ENCODE data around the gene TRAF2. TPM values are rescaled to one million over a fixed set of nuclear protein-coding genes. Genes with fewer than 3 reads are reported as not detected.

TRAF2 gene
- total RNA-seq, 1 donor from 2014 or later, result 5.3 TPM

- H3K4me3 ChIP-seq (ENCODE audit: low read depth, low read length), result no peak overlapping the region
- DNase-seq (ENCODE audit: low read depth), result no peak
- no peak for TF ChIP-seq CTCF (IDR thresholded peaks at IDR 0.05; ENCODE audit: insufficient read depth, low read length, severe bottlenecking)
- no peak for FAIRE-seq
- H3K27me3 ChIP-seq (ENCODE audit: control insufficient read depth, insufficient read depth, low read length), result no peaks in the 10 kb centered on the region
- H3K36me3 ChIP-seq (ENCODE audit: control insufficient read depth, insufficient read depth, low read length), result peaks cover 20% of the 10 kb centered on the region
Observed at GRCh38 chr9:136906266-136906665, 19.9 kb downstream of the TRAF2 start.

- DNase-seq (ENCODE audit: low read depth), result no peak
- H3K36me3 ChIP-seq (ENCODE audit: control insufficient read depth, insufficient read depth, low read length), result peaks cover 20% of the 10 kb centered on the region
- H3K4me3 ChIP-seq (ENCODE audit: low read depth, low read length), result no peak overlapping the region
- no peaks in the 10 kb centered on the region for H3K27me3 ChIP-seq (ENCODE audit: control insufficient read depth, insufficient read depth, low read length)
- no peak for TF ChIP-seq CTCF (IDR thresholded peaks at IDR 0.05; ENCODE audit: insufficient read depth, low read length, severe bottlenecking)
- no peak for FAIRE-seq
Observed at GRCh38 chr9:136907011-136907914, 20.9 kb downstream of the TRAF2 start.

GRCh38 chr9:136910197-136910900, 24.0 kb downstream of the TRAF2 start:
- FAIRE-seq (no peak), DNase-seq (ENCODE audit: low read depth) (no peak)
- TF ChIP-seq CTCF (IDR thresholded peaks at IDR 0.05; ENCODE audit: insufficient read depth, low read length, severe bottlenecking), result no peak
- Histone ChIP-seq H3K36me3 (ENCODE audit: control insufficient read depth, insufficient read depth, low read length) (peaks cover 20% of the 10 kb centered on the region), H3K27me3 (ENCODE audit: control insufficient read depth, insufficient read depth, low read length) (no peaks in the 10 kb centered on the region), H3K4me3 (ENCODE audit: low read depth, low read length) (no peak overlapping the region)

GRCh38 chr9:136910901-136911245, 24.6 kb downstream of the TRAF2 start:
- H3K4me3 ChIP-seq (ENCODE audit: low read depth, low read length), result no peak overlapping the region
- FAIRE-seq (no peak), DNase-seq (ENCODE audit: low read depth) (no peak)
- peak; percentile 3 for TF ChIP-seq CTCF (IDR thresholded peaks at IDR 0.05; ENCODE audit: insufficient read depth, low read length, severe bottlenecking)
- peaks cover 20% of the 10 kb centered on the region for H3K36me3 ChIP-seq (ENCODE audit: control insufficient read depth, insufficient read depth, low read length)
- H3K27me3 ChIP-seq (ENCODE audit: control insufficient read depth, insufficient read depth, low read length), result no peaks in the 10 kb centered on the region

GRCh38 chr9:136913701-136914438, 27.6 kb downstream of the TRAF2 start:
- no peak overlapping the region for H3K4me3 ChIP-seq (ENCODE audit: low read depth, low read length)
- FAIRE-seq, result no peak

More at GRCh38 chr9:136913701-136914438, 27.6 kb downstream of the TRAF2 start:
- H3K36me3 ChIP-seq (ENCODE audit: control insufficient read depth, insufficient read depth, low read length), result peaks cover 16% of the 10 kb centered on the region
- TF ChIP-seq CTCF (IDR thresholded peaks at IDR 0.05; ENCODE audit: insufficient read depth, low read length, severe bottlenecking), result no peak
- H3K27me3 ChIP-seq (ENCODE audit: control insufficient read depth, insufficient read depth, low read length), result no peaks in the 10 kb centered on the region
- no peak for DNase-seq (ENCODE audit: low read depth)
